Fibroblast of lung (primary cell): ENCODE data around the gene MAP4K2. TPM values are rescaled to one million over a fixed set of nuclear protein-coding genes. Genes with fewer than 3 reads are reported as not detected.

Experiments
- DNase-seq, 2 donors: peaks; one replicate each; pipeline versions ENCODE4 v3.0.0 to v3.0.0-alpha.2; 2010; ENCODE audit warnings: low read depth in 2 of 2
- H2AFZ ChIP-seq: 2 replicates; pipeline ENCODE4 v1.5.1; 2012; ENCODE audit warnings: low read length, control low read depth, inconsistent platforms
- H3K27ac ChIP-seq: 2 replicates; pipeline ENCODE4 v1.5.1; 2011; ENCODE audit warnings: low read length, control low read depth; ENCODE audit not compliant: insufficient read depth
- H3K27me3 ChIP-seq: 2 replicates; pipeline ENCODE4 v1.5.1; 2011; ENCODE audit warnings: mild to moderate bottlenecking, low read length; ENCODE audit not compliant: control insufficient read depth, insufficient read depth
- H3K36me3 ChIP-seq: 2 replicates; pipeline ENCODE4 v1.5.1; 2011; ENCODE audit warnings: low read length; ENCODE audit not compliant: control insufficient read depth, insufficient read depth
- H3K4me1 ChIP-seq: 2 replicates; pipeline ENCODE4 v1.5.1; 2011; ENCODE audit warnings: low read length; ENCODE audit not compliant: control insufficient read depth, insufficient read depth; ENCODE audit errors: extremely low read depth
- H3K4me2 ChIP-seq: 2 replicates; pipeline ENCODE4 v1.5.1; 2011; ENCODE audit warnings: low read length, control low read depth; ENCODE audit not compliant: insufficient read depth; ENCODE audit errors: extremely low read depth
- H3K4me3 ChIP-seq, 4 experiments: fragments of 200-600 bp in 1 of 4; sonication (generic) in 1 of 4; replicated peaks in 1 of 4; 2 replicates each; pipeline ENCODE4 v1.5.1; 2011 to 2016; ENCODE audit warnings: low read length in 4 of 4, low read depth in 3 of 4, mild to moderate bottlenecking in 3 of 4, control low read depth in 2 of 4, inconsistent platforms in 1 of 4, mixed read lengths in 1 of 4; ENCODE audit not compliant: insufficient read depth in 1 of 4; ENCODE audit errors: control extremely low read depth in 1 of 4
- H3K79me2 ChIP-seq: 2 replicates; pipeline ENCODE4 v1.5.1; 2012; ENCODE audit warnings: mild to moderate bottlenecking, low read length, inconsistent platforms; ENCODE audit not compliant: control insufficient read depth, insufficient read depth
- H3K9ac ChIP-seq: 2 replicates; pipeline ENCODE4 v1.5.1; 2011; ENCODE audit warnings: mild to moderate bottlenecking, low read length, control low read depth; ENCODE audit not compliant: insufficient read depth
- H3K9me3 ChIP-seq: 2 replicates; pipeline ENCODE4 v1.5.1; 2012; ENCODE audit warnings: low read depth, low read length; ENCODE audit not compliant: control insufficient read depth, insufficient read depth
- H4K20me1 ChIP-seq: 2 replicates; pipeline ENCODE4 v1.5.1; 2011; ENCODE audit warnings: low read length; ENCODE audit not compliant: control insufficient read depth, insufficient read depth; ENCODE audit errors: extremely low read depth
- EZH2 ChIP-seq: IDR thresholded peaks from 2 replicates; pipeline ENCODE4 v1.5.1; 2012; ENCODE audit warnings: low read length, control low read depth, mild to moderate bottlenecking; ENCODE audit errors: missing control alignments
- polyA plus RNA-seq, 2 donors: library from polyadenylated mRNA; depleted of rRNA in 1 of 2; stranded (reverse) in 1 of 2; unstranded in 1 of 2; fragments of >200 nt; gene quantifications; 2 replicates each; pipeline ENCODE4 v1.2.1, GENCODE V29; 2011 to 2012; ENCODE audit warnings: missing spikeins in 1 of 2
- total RNA-seq: library from RNA; depleted of rRNA; stranded (reverse); fragments of >200 nt; gene quantifications from 2 replicates; pipeline ENCODE4 v1.2.1, GENCODE V29; 2014
- TF ChIP-seq, protein P1 (sequence below), 2 donors: IDR thresholded peaks in 1 of 2; conservative IDR thresholded peaks in 1 of 2; 1 replicate in 1 of 2; 2 replicates in 1 of 2; pipeline ENCODE4 v1.5.1; 2011 to 2012; ENCODE audit warnings: low read length in 2 of 2, control low read depth in 1 of 2, inconsistent platforms in 1 of 2, low read depth in 1 of 2, mild to moderate bottlenecking in 1 of 2

Gene MAP4K2
- total and polyA plus RNA-seq, 2 donors (not counting 1 experiment from before 2014, with no cell fraction given): 6.4 to 9.2 TPM

DNA sequence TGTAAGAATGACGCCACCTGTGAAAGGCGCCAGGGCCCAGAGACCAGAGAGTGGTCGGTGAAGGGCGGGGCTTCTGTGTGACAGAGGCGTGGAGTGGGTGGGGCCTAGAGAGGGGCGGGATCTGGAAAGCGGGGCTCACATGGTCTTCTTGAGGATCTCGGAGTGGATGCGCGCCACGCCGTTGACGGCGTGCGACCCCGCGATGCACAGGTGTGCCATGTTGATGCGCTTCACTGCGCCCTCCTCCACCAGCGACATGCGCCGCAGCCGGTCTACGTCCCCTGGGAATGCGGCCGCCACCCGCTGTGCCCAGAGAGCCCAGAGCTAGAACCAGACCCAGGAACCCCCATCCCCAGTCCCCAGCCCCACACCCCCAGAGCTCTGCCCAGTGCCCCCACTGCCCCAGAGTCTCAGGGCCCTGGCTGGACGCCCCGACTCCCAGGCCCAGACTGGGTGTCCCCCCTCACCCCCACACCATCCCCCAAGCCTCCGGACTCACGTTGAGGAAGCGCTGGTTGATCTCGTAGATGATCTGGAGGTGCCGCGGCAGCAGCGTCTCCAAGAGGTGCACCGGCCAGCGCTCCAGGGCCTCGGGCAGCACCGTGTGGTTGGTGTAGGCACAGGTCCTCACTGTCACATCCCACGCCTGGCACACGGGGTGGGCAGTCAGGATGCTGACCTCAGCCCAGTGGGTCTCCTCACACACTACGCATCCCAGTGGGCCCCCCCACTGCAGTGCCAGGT is 49.5 kb downstream of the MAP4K2 start:
- H3K4me2 ChIP-seq: no peak overlapping the region
- no peak overlapping the region for H2AFZ ChIP-seq
- H3K79me2 ChIP-seq: no peaks in the 10 kb centered on the region
- H3K9me3 ChIP-seq: no peaks in the 10 kb centered on the region
- no peak for DNase-seq
- no peak overlapping the region for H3K9ac ChIP-seq
- H3K27me3 ChIP-seq: no peaks in the 10 kb centered on the region
- no peaks in the 10 kb centered on the region for H4K20me1 ChIP-seq
- H3K36me3 ChIP-seq: no peaks in the 10 kb centered on the region
- H3K4me1 ChIP-seq: no peaks in the 10 kb centered on the region
- no peak overlapping the region for H3K4me3 ChIP-seq
- TF ChIP-seq EZH2: no peak
- TF ChIP-seq, protein P1, sequence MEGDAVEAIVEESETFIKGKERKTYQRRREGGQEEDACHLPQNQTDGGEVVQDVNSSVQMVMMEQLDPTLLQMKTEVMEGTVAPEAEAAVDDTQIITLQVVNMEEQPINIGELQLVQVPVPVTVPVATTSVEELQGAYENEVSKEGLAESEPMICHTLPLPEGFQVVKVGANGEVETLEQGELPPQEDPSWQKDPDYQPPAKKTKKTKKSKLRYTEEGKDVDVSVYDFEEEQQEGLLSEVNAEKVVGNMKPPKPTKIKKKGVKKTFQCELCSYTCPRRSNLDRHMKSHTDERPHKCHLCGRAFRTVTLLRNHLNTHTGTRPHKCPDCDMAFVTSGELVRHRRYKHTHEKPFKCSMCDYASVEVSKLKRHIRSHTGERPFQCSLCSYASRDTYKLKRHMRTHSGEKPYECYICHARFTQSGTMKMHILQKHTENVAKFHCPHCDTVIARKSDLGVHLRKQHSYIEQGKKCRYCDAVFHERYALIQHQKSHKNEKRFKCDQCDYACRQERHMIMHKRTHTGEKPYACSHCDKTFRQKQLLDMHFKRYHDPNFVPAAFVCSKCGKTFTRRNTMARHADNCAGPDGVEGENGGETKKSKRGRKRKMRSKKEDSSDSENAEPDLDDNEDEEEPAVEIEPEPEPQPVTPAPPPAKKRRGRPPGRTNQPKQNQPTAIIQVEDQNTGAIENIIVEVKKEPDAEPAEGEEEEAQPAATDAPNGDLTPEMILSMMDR (conservative IDR thresholded peaks at IDR 0.05 in 1 of 2, IDR thresholded peaks at IDR 0.05 in 1 of 2; ENCODE audit: low read depth in 1 of 2, low read length in 2 of 2): no peak
- H3K27ac ChIP-seq: no peak overlapping the region

GRCh38 chr11:64753019-64753379 is 50.0 kb downstream of the MAP4K2 start:
- H3K9ac ChIP-seq: no peak overlapping the region
- DNase-seq: no peak
- no peak overlapping the region for H3K4me3 ChIP-seq
- no peaks in the 10 kb centered on the region for H3K79me2 ChIP-seq
- no peak overlapping the region for H3K27ac ChIP-seq
- no peaks in the 10 kb centered on the region for H3K9me3 ChIP-seq
- no peak overlapping the region for H3K4me2 ChIP-seq
- no peaks in the 10 kb centered on the region for H3K27me3 ChIP-seq
- H3K36me3 ChIP-seq: no peaks in the 10 kb centered on the region
- H4K20me1 ChIP-seq: no peaks in the 10 kb centered on the region
- H3K4me1 ChIP-seq: no peaks in the 10 kb centered on the region
- no peak overlapping the region for H2AFZ ChIP-seq
- no peak for TF ChIP-seq EZH2
- TF ChIP-seq, protein P1 (conservative IDR thresholded peaks at IDR 0.05 in 1 of 2, IDR thresholded peaks at IDR 0.05 in 1 of 2; ENCODE audit: low read depth in 1 of 2, low read length in 2 of 2): no peak

DNA sequence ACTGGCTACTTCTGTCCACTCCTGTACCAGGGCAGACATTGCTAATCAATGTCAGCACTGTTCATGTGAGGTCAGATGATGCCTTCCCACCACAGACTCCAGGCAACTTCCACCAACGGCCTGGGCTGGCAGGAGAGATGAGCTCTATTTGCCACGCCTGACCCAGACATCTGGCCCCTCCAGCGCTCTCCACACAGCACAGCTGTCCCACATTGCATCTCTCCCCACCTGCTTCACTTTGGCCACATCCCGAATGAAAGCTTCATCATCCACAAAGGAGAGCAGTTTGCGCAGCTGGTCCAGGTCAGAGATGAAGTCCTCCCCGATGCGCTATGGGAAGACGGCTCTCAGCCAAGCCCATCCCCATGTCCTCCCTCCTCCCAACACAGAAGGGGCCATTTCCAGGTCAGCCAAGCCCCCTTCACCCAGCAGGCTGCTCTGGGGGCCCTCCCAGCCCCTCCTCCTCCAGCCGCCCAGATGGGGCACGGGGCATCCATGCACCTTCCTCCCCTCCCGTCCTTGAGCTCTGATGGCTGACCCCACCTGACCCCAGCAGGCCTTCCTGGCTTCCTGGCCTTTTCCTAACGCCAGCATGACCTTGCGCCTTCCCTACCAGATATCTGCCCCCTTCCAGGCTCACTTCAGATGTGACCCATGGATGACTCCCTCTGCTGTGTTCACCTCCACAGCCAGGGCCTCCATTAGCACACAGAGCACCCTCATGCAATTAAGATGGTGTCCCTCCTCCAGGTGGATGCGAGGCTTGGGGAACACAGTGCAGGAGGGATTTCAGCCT is 50.6 kb downstream of the MAP4K2 start:
- Histone ChIP-seq H3K36me3 (no peaks in the 10 kb centered on the region), H3K79me2 (no peaks in the 10 kb centered on the region), H3K4me1 (no peaks in the 10 kb centered on the region), H3K9me3 (no peaks in the 10 kb centered on the region), H3K9ac (no peak overlapping the region), H3K27ac (no peak overlapping the region), H4K20me1 (no peaks in the 10 kb centered on the region), H3K4me2 (no peak overlapping the region), H3K4me3 (no peak overlapping the region), H2AFZ (no peak overlapping the region), H3K27me3 (no peaks in the 10 kb centered on the region)
- DNase-seq: no peak
- no peak for TF ChIP-seq EZH2
- TF ChIP-seq, protein P1 (conservative IDR thresholded peaks at IDR 0.05 in 1 of 2, IDR thresholded peaks at IDR 0.05 in 1 of 2; ENCODE audit: low read depth in 1 of 2, low read length in 2 of 2): no peak
